Measurements from ENCODE around the gene PFN1. TPM values are rescaled to one million over a fixed set of nuclear protein-coding genes. Genes with fewer than 3 reads are reported as not detected.

The PFN1 gene
- total and polyA plus RNA-seq, 2 experiments from 2014 or later, result 244 to 706 TPM

- no peaks in the 10 kb centered on the region for H3K27me3 ChIP-seq
- WGBS (ENCODE audit: low lambda C conversion rate, missing lambda C conversion rate), result 67% methylated on average over 64 of the region's 65 CpGs
- no peaks in the 10 kb centered on the region for H3K36me3 ChIP-seq (replicated peaks; ENCODE audit: insufficient read depth, low read depth)
- no peak overlapping the region for H2AFZ ChIP-seq
- H3K9me3 ChIP-seq (ENCODE audit: low read depth), result no peaks in the 10 kb centered on the region
- DNase-seq (ENCODE audit: low spot score), result no peak
- H3K4me3 ChIP-seq, result peak overlapping the region; percentile 70
- peaks cover 7% of the 10 kb centered on the region for H3K4me1 ChIP-seq (ENCODE audit: insufficient read depth)
- H3K4me2 ChIP-seq, result peak overlapping the region; percentile 95
- H3K9me2 ChIP-seq (replicated peaks; ENCODE audit: insufficient read depth), result no peaks in the 10 kb centered on the region
- TF ChIP-seq, protein P1, sequence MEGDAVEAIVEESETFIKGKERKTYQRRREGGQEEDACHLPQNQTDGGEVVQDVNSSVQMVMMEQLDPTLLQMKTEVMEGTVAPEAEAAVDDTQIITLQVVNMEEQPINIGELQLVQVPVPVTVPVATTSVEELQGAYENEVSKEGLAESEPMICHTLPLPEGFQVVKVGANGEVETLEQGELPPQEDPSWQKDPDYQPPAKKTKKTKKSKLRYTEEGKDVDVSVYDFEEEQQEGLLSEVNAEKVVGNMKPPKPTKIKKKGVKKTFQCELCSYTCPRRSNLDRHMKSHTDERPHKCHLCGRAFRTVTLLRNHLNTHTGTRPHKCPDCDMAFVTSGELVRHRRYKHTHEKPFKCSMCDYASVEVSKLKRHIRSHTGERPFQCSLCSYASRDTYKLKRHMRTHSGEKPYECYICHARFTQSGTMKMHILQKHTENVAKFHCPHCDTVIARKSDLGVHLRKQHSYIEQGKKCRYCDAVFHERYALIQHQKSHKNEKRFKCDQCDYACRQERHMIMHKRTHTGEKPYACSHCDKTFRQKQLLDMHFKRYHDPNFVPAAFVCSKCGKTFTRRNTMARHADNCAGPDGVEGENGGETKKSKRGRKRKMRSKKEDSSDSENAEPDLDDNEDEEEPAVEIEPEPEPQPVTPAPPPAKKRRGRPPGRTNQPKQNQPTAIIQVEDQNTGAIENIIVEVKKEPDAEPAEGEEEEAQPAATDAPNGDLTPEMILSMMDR (IDR thresholded peaks at IDR 0.05; ENCODE audit: poor library complexity), result no peak
- TF ChIP-seq EZH2 (IDR thresholded peaks at IDR 0.05; ENCODE audit: borderline replicate concordance) (no peak), EZH2phosphoT487 (IDR thresholded peaks at IDR 0.05; ENCODE audit: low read depth, severe bottlenecking, unreplicated experiment) (no peak)
- no peaks in the 10 kb centered on the region for H4K20me1 ChIP-seq (ENCODE audit: insufficient read depth, poor library complexity, severe bottlenecking)
- no peaks in the 10 kb centered on the region for H3K79me2 ChIP-seq
- no peak overlapping the region for H3K27ac ChIP-seq
These were observed 47.9 kb downstream of the PFN1 start for GRCh38 chr17:4900231-4901107.

GRCh38 chr17:4899341-4900230 lies 48.7 kb downstream of the PFN1 start, which contains the start of gene C17orf107:
Gene C17orf107, plus strand, starts transcription at chr17:4899536. Its CDS starts 227 bp downstream, at chr17:4899763.
- Histone ChIP-seq H3K9me3 (ENCODE audit: low read depth) (no peaks in the 10 kb centered on the region), H3K27me3 (no peaks in the 10 kb centered on the region), H3K9me2 (replicated peaks; ENCODE audit: insufficient read depth) (no peaks in the 10 kb centered on the region), H3K79me2 (no peaks in the 10 kb centered on the region), H2AFZ (peak within 1 kb of the TSS; percentile 87), H4K20me1 (ENCODE audit: insufficient read depth, poor library complexity, severe bottlenecking) (no peaks in the 10 kb centered on the region), H3K36me3 (replicated peaks; ENCODE audit: insufficient read depth, low read depth) (no peaks in the 10 kb centered on the region), H3K4me3 (peak within 1 kb of the TSS; percentile 70), H3K27ac (peak within 1 kb of the TSS; percentile 47), H3K4me1 (ENCODE audit: insufficient read depth) (peaks cover 7% of the 10 kb centered on the region), H3K4me2 (peak within 1 kb of the TSS; percentile 95)
- 28% methylated on average over 40 of the region's 60 CpGs for whole genome bisulfite sequencing (ENCODE audit: low lambda C conversion rate, missing lambda C conversion rate)
- peak; percentile 94 for DNase-seq (ENCODE audit: low spot score)
- TF ChIP-seq, protein P1 (IDR thresholded peaks at IDR 0.05; ENCODE audit: poor library complexity), result no peak
- TF ChIP-seq EZH2 (IDR thresholded peaks at IDR 0.05; ENCODE audit: borderline replicate concordance), result no peak
- no peak for TF ChIP-seq EZH2phosphoT487 (IDR thresholded peaks at IDR 0.05; ENCODE audit: low read depth, severe bottlenecking, unreplicated experiment)

GRCh38 chr17:4898927-4899326 lies 49.4 kb downstream of the PFN1 start:
- WGBS (ENCODE audit: low lambda C conversion rate, missing lambda C conversion rate), result 52% methylated on average over 16 of the region's 34 CpGs
- peaks cover 7% of the 10 kb centered on the region for H3K4me1 ChIP-seq (ENCODE audit: insufficient read depth)
- no peaks in the 10 kb centered on the region for H3K9me3 ChIP-seq (ENCODE audit: low read depth)

More at GRCh38 chr17:4898927-4899326, 49.4 kb downstream of the PFN1 start:
- Histone ChIP-seq H4K20me1 (ENCODE audit: insufficient read depth, poor library complexity, severe bottlenecking) (no peaks in the 10 kb centered on the region), H3K4me2 (peak overlapping the region; percentile 95), H3K9me2 (replicated peaks; ENCODE audit: insufficient read depth) (no peaks in the 10 kb centered on the region), H3K27ac (peak overlapping the region; percentile 36), H3K36me3 (replicated peaks; ENCODE audit: insufficient read depth, low read depth) (no peaks in the 10 kb centered on the region), H2AFZ (peak overlapping the region; percentile 87), H3K27me3 (no peaks in the 10 kb centered on the region), H3K4me3 (peak overlapping the region; percentile 70), H3K79me2 (no peaks in the 10 kb centered on the region)
- no peak for DNase-seq (ENCODE audit: low spot score)
- TF ChIP-seq EZH2phosphoT487 (IDR thresholded peaks at IDR 0.05; ENCODE audit: low read depth, severe bottlenecking, unreplicated experiment) (no peak), EZH2 (IDR thresholded peaks at IDR 0.05; ENCODE audit: borderline replicate concordance) (no peak)
- TF ChIP-seq, protein P1 (IDR thresholded peaks at IDR 0.05; ENCODE audit: poor library complexity), result no peak
